PC-9 (cell line): ENCODE measurements around the gene COLEC11. TPM values are rescaled to one million over a fixed set of nuclear protein-coding genes. Genes with fewer than 3 reads are reported as not detected.

Experiments used
- BruUV-seq: library from RNA; stranded (reverse); fragments of 400-500 nt; replicated peaks from 2 replicates; lab custom pipeline; 2021; lab: Mats Ljungman, UMichigan
- CTCF ChIA-PET: fragments of 300-600 bp; sonication (Branson Sonifier 250); formaldehyde crosslinking; loops from one replicate; lab custom pipeline; 2022; ENCODE audit warnings: antibody characterized with exemption; lab: Charles Lee
- POLR2A ChIA-PET: fragments of 300-600 bp; sonication (Branson Sonifier 250); formaldehyde crosslinking; loops from one replicate; lab custom pipeline; 2022; ENCODE audit warnings: antibody characterized with exemption; ENCODE audit not compliant: unreplicated experiment; lab: Charles Lee
- DNase-seq, 2 experiments: peaks; one replicate each; pipeline versions ENCODE4 v3.0.0 to v3.0.0-alpha.2; 2015 to 2022; ENCODE audit warnings: mixed read lengths in 1 of 2
- H2AFZ ChIP-seq: fragments of 200-600 bp; sonication (generic); 2 replicates; pipeline ENCODE4 v1.8.1; 2017; ENCODE audit warnings: antibody characterized with exemption
- H3F3A ChIP-seq: fragments of 200-600 bp; sonication (generic); 2 replicates; pipeline ENCODE4 v1.8.1; 2017; ENCODE audit warnings: antibody characterized with exemption, mild to moderate bottlenecking, low read depth; ENCODE audit not compliant: insufficient read depth
- H3K27ac ChIP-seq: fragments of 200-600 bp; sonication (generic); 2 replicates; pipeline ENCODE4 v1.6.1; 2016; ENCODE audit warnings: mixed run types
- H3K27me3 ChIP-seq: fragments of 200-600 bp; sonication (generic); 2 replicates; pipeline ENCODE4 v1.6.1; 2016; ENCODE audit warnings: low read depth, mixed run types; ENCODE audit not compliant: insufficient read depth
- H3K36me3 ChIP-seq: fragments of 200-600 bp; sonication (generic); 2 replicates; pipeline ENCODE4 v1.6.1; 2016; ENCODE audit warnings: low read depth, mixed run types
- H3K4me1 ChIP-seq: fragments of 200-600 bp; sonication (generic); replicated peaks from 2 replicates; pipeline ENCODE4 v1.6.1; 2016; ENCODE audit warnings: mixed run types; ENCODE audit not compliant: insufficient read depth
- H3K4me2 ChIP-seq: fragments of 200-600 bp; sonication (generic); 2 replicates; pipeline ENCODE4 v1.6.1; 2017; ENCODE audit warnings: mixed run types
- H3K4me3 ChIP-seq: fragments of 200-600 bp; sonication (generic); 2 replicates; pipeline ENCODE4 v1.6.1; 2016; ENCODE audit warnings: mixed run types
- H3K79me2 ChIP-seq: fragments of 200-600 bp; sonication (generic); 2 replicates; pipeline ENCODE4 v1.6.1; 2017; ENCODE audit warnings: low read depth, mixed run types
- H3K9me2 ChIP-seq: fragments of 200-600 bp; sonication (generic); 2 replicates; pipeline ENCODE4 v1.8.1; 2017; ENCODE audit warnings: mild to moderate bottlenecking; ENCODE audit not compliant: insufficient read depth
- H3K9me3 ChIP-seq: fragments of 200-600 bp; sonication (generic); 2 replicates; pipeline ENCODE4 v1.8.1; 2016; ENCODE audit warnings: low read depth; ENCODE audit not compliant: insufficient read depth
- H4K20me1 ChIP-seq: fragments of 200-600 bp; sonication (generic); 2 replicates; pipeline ENCODE4 v1.8.1; 2017; ENCODE audit not compliant: insufficient read depth
- CTCF ChIP-seq: fragments of 200-600 bp; sonication (generic); conservative IDR thresholded peaks from 2 replicates; pipeline ENCODE4 v1.6.1; 2017; ENCODE audit warnings: mixed run types, antibody characterized with exemption, mild to moderate bottlenecking, moderate library complexity
- EZH2 ChIP-seq: fragments of 200-600 bp; sonication (generic); IDR thresholded peaks from 2 replicates; pipeline ENCODE4 v1.8.0; 2017; ENCODE audit warnings: antibody characterized with exemption, low read depth
- intact Hi-C: fragments of 100-400 bp; cut with micrococcal nuclease; formaldehyde crosslinking; loops from one replicate; pipeline ENCODE4 v1.10.0; 2022; ENCODE audit not compliant: unreplicated experiment
- total RNA-seq: library from RNA; stranded (reverse); gene quantifications from 2 replicates; pipeline ENCODE4 v1.2.3, GENCODE V29; 2021

COLEC11 gene
- total RNA-seq, 1 experiment from 2014 or later, result 2.4 TPM

- Histone ChIP-seq H3K4me1 (no peaks in the 10 kb centered on the region), H3K9me2 (no peaks in the 10 kb centered on the region), H3K4me2 (no peak overlapping the region), H3K36me3 (peaks cover 5% of the 10 kb centered on the region), H3K79me2 (no peaks in the 10 kb centered on the region), H3F3A (peaks cover 32% of the 10 kb centered on the region), H3K27ac (no peak overlapping the region), H2AFZ (no peak overlapping the region), H4K20me1 (peaks cover 11% of the 10 kb centered on the region), H3K9me3 (no peaks in the 10 kb centered on the region), H3K27me3 (no peaks in the 10 kb centered on the region), H3K4me3 (no peak overlapping the region)
- intact Hi-C loops, result no loop called here
- ChIA-PET POLR2A (no interaction called here), CTCF (no interaction called here)
- TF ChIP-seq EZH2 (no peak), CTCF (no peak)
- no TSS peak for BruUV-seq
- DNase-seq, result no peak
Measured at GRCh38 chr2:3589086-3589485, 5.8 kb upstream of the COLEC11 start.

DNA sequence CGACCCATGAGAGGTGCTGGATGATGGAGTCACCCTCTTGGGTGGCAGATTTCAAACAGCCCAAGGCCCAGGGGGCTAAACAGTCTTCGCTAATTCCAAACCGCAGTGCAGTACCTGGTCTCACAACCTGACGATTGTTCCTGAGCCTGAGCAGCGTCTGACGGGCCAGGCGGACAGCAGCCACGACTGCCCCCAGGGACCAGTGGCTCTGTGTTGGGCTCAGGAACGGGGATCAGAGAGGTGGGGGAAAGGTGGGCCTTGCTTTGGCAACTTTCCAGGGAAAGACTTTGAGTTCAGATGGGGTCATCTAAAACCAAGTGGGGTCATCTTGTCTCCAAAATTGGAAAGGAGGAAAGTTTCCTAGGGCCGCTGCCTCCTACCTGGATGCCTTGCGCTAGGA lies 492 bp downstream of the COLEC11 start:
- H3K4me2 ChIP-seq, result no peak overlapping the region
- ChIA-PET CTCF (no interaction called here), POLR2A (no interaction called here)
- no peak overlapping the region for H3K4me3 ChIP-seq
- H3K4me1 ChIP-seq, result no peaks in the 10 kb centered on the region
- BruUV-seq, result no TSS peak
- intact Hi-C loops, result no loop called here
- no peaks in the 10 kb centered on the region for H4K20me1 ChIP-seq
- no peak for TF ChIP-seq CTCF
- no peak for TF ChIP-seq EZH2
- no peak for DNase-seq
- no peaks in the 10 kb centered on the region for H3K79me2 ChIP-seq
- H3K27ac ChIP-seq, result no peak overlapping the region
- no peaks in the 10 kb centered on the region for H3K27me3 ChIP-seq
- H3K36me3 ChIP-seq, result no peaks in the 10 kb centered on the region
- no peaks in the 10 kb centered on the region for H3K9me3 ChIP-seq
- no peak overlapping the region for H2AFZ ChIP-seq
- no peaks in the 10 kb centered on the region for H3K9me2 ChIP-seq
- H3F3A ChIP-seq, result no peaks in the 10 kb centered on the region

DNA sequence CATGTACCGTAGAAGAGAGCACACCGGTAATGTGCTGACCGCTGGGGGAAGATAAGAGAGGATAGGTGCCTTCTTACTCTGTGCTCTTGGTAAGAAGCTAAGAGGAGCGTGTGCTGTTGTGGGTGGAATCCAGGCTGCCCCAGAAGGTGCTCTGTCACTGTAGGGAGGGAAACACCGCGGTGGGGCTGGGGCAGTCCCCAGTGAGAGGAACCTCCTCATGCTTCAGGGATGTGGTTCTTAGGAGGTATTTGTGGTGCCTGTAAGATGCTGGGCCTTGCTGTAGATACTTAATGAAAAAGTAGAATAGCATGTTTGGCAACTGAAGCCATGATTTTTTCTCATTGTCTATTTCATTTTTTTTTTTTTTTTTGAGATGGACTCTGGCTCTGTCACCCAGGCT lies 1.1 kb downstream of the COLEC11 start:
- no peaks in the 10 kb centered on the region for H3K4me1 ChIP-seq
- no peak for DNase-seq
- CTCF ChIA-PET, result no interaction called here
- H3K27me3 ChIP-seq, result no peaks in the 10 kb centered on the region
- no peaks in the 10 kb centered on the region for H3K9me3 ChIP-seq
- no peaks in the 10 kb centered on the region for H3F3A ChIP-seq
- H4K20me1 ChIP-seq, result no peaks in the 10 kb centered on the region
- H3K9me2 ChIP-seq, result no peaks in the 10 kb centered on the region
- H2AFZ ChIP-seq, result no peak overlapping the region
- no peak for TF ChIP-seq EZH2
- TF ChIP-seq CTCF, result no peak
- H3K27ac ChIP-seq, result no peak overlapping the region
- no peak overlapping the region for H3K4me2 ChIP-seq
- H3K79me2 ChIP-seq, result no peaks in the 10 kb centered on the region
- POLR2A ChIA-PET, result no interaction called here
- intact Hi-C loops, result no loop called here
- H3K4me3 ChIP-seq, result no peak overlapping the region
- H3K36me3 ChIP-seq, result no peaks in the 10 kb centered on the region
- no TSS peak for BruUV-seq
